H7 (cell line): Measurements from ENCODE around the gene ACADM. TPM values are rescaled to one million over a fixed set of nuclear protein-coding genes. Genes with fewer than 3 reads are reported as not detected.
"Not testable (repeated sequence)": the region's sequence is repeated elsewhere in the genome, so short reads cannot be mapped to it uniquely, and the experiment has no call there.

Source experiments
- DNase-seq: peaks from one replicate; pipeline ENCODE4 v3.0.0; 2012
- H3K27me3 ChIP-seq: 2 replicates; pipeline ENCODE4 v1.6.0; 2011; ENCODE audit warnings: mild to moderate bottlenecking, low read length; ENCODE audit not compliant: control insufficient read depth, insufficient read depth
- H3K36me3 ChIP-seq: replicated peaks from 2 replicates; pipeline ENCODE4 v1.5.1; 2011; ENCODE audit warnings: low read length; ENCODE audit not compliant: control insufficient read depth, insufficient read depth
- H3K4me3 ChIP-seq: 2 replicates; pipeline ENCODE4 v1.5.1; 2011; ENCODE audit warnings: low read depth, mild to moderate bottlenecking, control low read depth, low read length, moderate library complexity; ENCODE audit not compliant: insufficient read depth
- total RNA-seq: library from RNA; depleted of rRNA; stranded (reverse); fragments of >200 nt; shearing (Covaris generic); gene quantifications from 2 replicates; pipeline ENCODE4 v1.2.3, GENCODE V29; 2014; rRNA removed

Gene ACADM
- total RNA-seq = 69.5 and 87.1 TPM in 2 replicates

DNA sequence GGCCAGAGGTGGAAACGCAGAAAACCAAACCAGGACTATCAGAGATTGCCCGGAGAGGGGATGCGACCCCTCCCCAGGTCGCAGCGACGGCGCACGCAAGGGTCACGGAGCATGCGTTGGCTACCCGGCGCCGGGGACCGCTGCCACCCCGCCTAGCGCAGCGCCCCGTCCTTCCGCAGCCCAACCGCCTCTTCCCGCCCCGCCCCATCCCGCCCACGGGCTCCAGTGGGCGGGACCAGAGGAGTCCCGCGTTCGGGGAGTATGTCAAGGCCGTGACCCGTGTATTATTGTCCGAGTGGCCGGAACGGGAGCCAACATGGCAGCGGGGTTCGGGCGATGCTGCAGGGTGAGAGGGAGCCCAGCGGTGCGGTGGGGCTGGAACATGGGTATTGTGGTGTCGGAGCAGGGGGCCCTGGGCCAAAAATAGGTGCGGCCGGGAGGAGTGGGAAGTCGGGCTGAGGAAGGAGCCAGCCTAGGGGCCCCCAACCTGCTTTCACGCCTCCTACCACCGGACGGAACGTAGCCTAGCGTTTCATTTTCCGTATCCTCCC, at the start of gene ACADM:
ACADM (plus strand) TSS at position 238 of the 551 bp plus-strand sequence; CDS start at position 317, 79 bp downstream.
- Histone ChIP-seq H3K27me3 (no peaks in the 10 kb centered on the region), H3K36me3 (no peaks in the 10 kb centered on the region), H3K4me3 (peak within 1 kb of the TSS; percentile 87)
- peak; percentile 89 for DNase-seq

GRCh38 chr1:75677443-75677842, 47.1 kb upstream of the ACADM start:
- H3K4me3 ChIP-seq = peak overlapping the region; percentile 43
- no peaks in the 10 kb centered on the region for H3K36me3 ChIP-seq
- H3K27me3 ChIP-seq = no peaks in the 10 kb centered on the region
- DNase-seq = no peak

GRCh38 chr1:75677964-75678363, 46.5 kb upstream of the ACADM start:
- DNase-seq, H3K36me3 ChIP-seq, H3K27me3 ChIP-seq: not testable (repeated sequence)
- peak overlapping the region; percentile 43 for H3K4me3 ChIP-seq

- Histone ChIP-seq H3K27me3 (no peaks in the 10 kb centered on the region), H3K4me3 (no peak overlapping the region), H3K36me3 (no peaks in the 10 kb centered on the region)
- DNase-seq = no peak
Measured at GRCh38 chr1:75690547-75690946, 34.0 kb upstream of the ACADM start.

- no peak for DNase-seq
- H3K36me3 ChIP-seq = no peaks in the 10 kb centered on the region
- no peak overlapping the region for H3K4me3 ChIP-seq
- H3K27me3 ChIP-seq = no peaks in the 10 kb centered on the region
Measured at GRCh38 chr1:75693551-75693950, 31.0 kb upstream of the ACADM start.

DNA sequence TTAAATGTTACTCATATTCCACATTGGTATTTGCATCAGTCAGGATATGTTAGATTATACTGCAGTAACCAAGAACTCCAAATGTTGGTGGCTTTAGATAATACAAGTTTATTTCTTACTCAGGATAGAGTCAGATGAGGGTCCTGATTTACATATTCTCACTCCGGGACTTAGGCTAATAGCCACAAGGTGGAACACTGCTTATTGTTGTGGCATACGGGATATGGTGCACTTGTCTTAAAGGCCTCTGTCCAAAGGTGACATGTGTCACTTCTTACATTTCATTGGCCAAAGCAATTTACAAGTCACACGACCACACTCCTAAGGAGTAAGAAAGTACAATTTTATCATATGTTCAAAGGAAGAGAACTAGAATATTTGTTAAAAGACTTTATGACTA, 28.5 kb upstream of the ACADM start:
- DNase-seq = no peak

GRCh38 chr1:75707191-75707590, 17.3 kb upstream of the ACADM start:
- no peaks in the 10 kb centered on the region for H3K36me3 ChIP-seq
- H3K27me3 ChIP-seq = no peaks in the 10 kb centered on the region
- DNase-seq = no peak
- no peak overlapping the region for H3K4me3 ChIP-seq

More for the DNA sequence above, 28.5 kb upstream of the ACADM start:
- H3K36me3 ChIP-seq = no peaks in the 10 kb centered on the region
- no peaks in the 10 kb centered on the region for H3K27me3 ChIP-seq
- no peak overlapping the region for H3K4me3 ChIP-seq

- Histone ChIP-seq H3K27me3 (no peaks in the 10 kb centered on the region), H3K4me3 (no peak overlapping the region), H3K36me3 (no peaks in the 10 kb centered on the region)
- no peak for DNase-seq
Measured at GRCh38 chr1:75708910-75709309, 15.6 kb upstream of the ACADM start.

DNA sequence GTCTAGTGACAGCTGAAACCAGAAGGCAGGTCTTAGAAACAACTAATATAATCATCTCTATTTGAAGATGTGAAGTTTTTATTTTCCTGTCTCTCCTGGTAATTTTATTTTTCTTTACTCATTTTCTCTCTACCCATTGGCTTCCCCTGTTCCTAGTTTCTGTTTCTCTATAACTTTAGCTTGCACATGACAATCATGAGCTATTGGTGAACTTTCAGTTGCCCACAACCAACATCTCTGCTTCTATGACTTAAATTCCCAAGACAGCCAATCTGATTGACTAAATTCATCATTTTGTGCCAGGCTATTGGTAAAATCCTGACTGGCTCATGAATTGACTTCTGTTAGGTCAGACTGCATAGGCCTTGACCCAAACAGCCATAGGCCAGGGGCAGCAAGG, 13.7 kb upstream of the ACADM start:
- H3K4me3 ChIP-seq = no peak overlapping the region
- DNase-seq = no peak
- no peaks in the 10 kb centered on the region for H3K27me3 ChIP-seq
- no peaks in the 10 kb centered on the region for H3K36me3 ChIP-seq

GRCh38 chr1:75711846-75712245, 12.7 kb upstream of the ACADM start:
- Histone ChIP-seq H3K27me3 (no peaks in the 10 kb centered on the region), H3K4me3 (no peak overlapping the region), H3K36me3 (no peaks in the 10 kb centered on the region)
- DNase-seq = no peak

- no peaks in the 10 kb centered on the region for H3K36me3 ChIP-seq
- no peaks in the 10 kb centered on the region for H3K27me3 ChIP-seq
- no peak overlapping the region for H3K4me3 ChIP-seq
- no peak for DNase-seq
Measured at GRCh38 chr1:75712306-75712705, 12.2 kb upstream of the ACADM start.

DNA sequence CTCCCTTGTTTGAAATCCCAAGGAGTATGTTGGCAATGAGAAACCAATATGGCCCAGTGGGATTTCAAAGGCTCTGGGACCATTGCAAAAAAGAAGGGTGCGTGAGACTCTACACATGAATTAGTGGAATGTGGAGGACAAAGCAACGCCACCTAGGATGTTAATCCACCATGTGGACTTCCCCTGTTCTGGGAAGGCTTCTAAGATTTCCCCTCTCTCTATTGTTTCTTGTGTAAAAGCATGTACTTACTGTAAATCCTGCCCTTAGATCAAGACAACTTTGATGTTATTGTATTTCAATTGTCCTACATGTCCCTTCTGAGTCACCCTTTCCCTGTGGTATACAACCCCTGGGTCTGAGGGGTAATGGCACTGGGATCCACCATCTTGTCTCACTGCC, 4.7 kb upstream of the ACADM start:
- Histone ChIP-seq H3K36me3 (no peaks in the 10 kb centered on the region), H3K4me3 (no peak overlapping the region), H3K27me3 (no peaks in the 10 kb centered on the region)
- peak; percentile 14 for DNase-seq

DNA sequence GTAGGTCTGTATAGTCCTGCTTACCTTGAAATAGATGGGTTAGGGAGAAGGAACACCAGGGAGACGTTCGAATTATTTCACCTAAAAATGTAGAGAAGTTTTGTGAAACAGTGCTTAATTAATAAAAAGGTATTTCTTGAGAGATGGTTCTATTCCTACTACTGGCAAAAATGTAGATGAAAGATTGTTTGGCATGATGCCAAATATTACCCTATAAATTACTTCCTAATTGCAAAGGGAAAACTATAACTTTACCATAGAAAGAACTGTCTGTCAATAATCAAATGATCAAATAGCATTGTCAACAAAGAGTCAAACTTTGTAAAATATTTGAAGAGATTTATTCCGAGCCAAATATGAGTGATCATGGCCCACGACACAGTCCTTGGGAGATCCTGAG, 4.2 kb upstream of the ACADM start:
- Histone ChIP-seq H3K4me3 (no peak overlapping the region), H3K36me3 (no peaks in the 10 kb centered on the region), H3K27me3 (no peaks in the 10 kb centered on the region)
- DNase-seq = no peak

DNA sequence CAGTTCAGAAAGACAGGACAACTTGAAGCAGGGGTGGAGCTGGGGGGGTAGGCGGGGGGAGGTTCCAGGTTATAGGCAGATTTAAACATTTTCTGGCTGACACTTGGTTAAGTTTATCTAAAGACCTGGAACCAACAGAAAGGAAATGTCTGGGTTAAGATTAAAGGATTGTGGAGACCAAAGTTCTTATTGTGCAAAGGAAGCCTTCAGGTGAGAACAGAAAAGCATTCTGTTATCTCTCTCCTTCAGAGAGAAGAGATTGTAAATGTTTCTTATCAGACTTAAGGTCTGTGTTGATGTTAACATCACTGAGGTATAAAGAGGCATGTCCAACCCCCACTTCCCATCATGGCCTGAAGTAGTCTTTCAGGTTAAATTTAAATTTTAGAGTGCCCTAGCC, 3.7 kb upstream of the ACADM start:
- DNase-seq = no peak
- H3K36me3 ChIP-seq = no peaks in the 10 kb centered on the region
- no peak overlapping the region for H3K4me3 ChIP-seq
- H3K27me3 ChIP-seq = no peaks in the 10 kb centered on the region

GRCh38 chr1:75722246-75722645, 2.3 kb upstream of the ACADM start:
- not testable (repeated sequence) for H3K4me3 ChIP-seq, H3K36me3 ChIP-seq, H3K27me3 ChIP-seq, DNase-seq

- Histone ChIP-seq H3K27me3 (no peaks in the 10 kb centered on the region), H3K36me3 (no peaks in the 10 kb centered on the region)
- DNase-seq = no peak
Measured at GRCh38 chr1:75722966-75723365, 1.5 kb upstream of the ACADM start.

More at GRCh38 chr1:75722966-75723365, 1.5 kb upstream of the ACADM start:
- no peak overlapping the region for H3K4me3 ChIP-seq
